SU-DHL-6 (cell line): ENCODE measurements around the gene TICRR.

Experiments
- H2AFZ ChIP-seq: fragments of 200-600 bp; sonication (generic); 2 replicates; pipeline ENCODE4 v1.6.1; 2014; ENCODE audit warnings: low read depth, mild to moderate bottlenecking, moderate library complexity, mixed read lengths, antibody characterized with exemption, low read length; ENCODE audit not compliant: severe bottlenecking
- H3F3A ChIP-seq: fragments of 200-600 bp; shearing (Covaris generic); 2 replicates; pipeline ENCODE4 v1.6.0; 2016; ENCODE audit warnings: antibody characterized with exemption, mild to moderate bottlenecking; ENCODE audit not compliant: insufficient read depth
- H3K27ac ChIP-seq: fragments of 200-600 bp; sonication (generic); 2 replicates; pipeline ENCODE4 v1.5.1; 2016; ENCODE audit warnings: low read depth, mild to moderate bottlenecking, low read length, moderate library complexity, mixed read lengths
- H3K27me3 ChIP-seq: fragments of 200-600 bp; sonication (generic), shearing (Covaris generic); 2 replicates; pipeline ENCODE4 v1.6.0; 2014; ENCODE audit warnings: mild to moderate bottlenecking, low read length
- H3K36me3 ChIP-seq: fragments of 200-600 bp; sonication (generic); 2 replicates; pipeline ENCODE4 v1.6.1; 2014; ENCODE audit warnings: mild to moderate bottlenecking, low read length, mixed read lengths
- H3K4me2 ChIP-seq: fragments of 300-600, 200-600 bp; shearing (Covaris generic), sonication (generic); 2 replicates; pipeline ENCODE4 v1.6.0; 2014; ENCODE audit warnings: low read length, low read depth, mild to moderate bottlenecking; ENCODE audit not compliant: poor library complexity, severe bottlenecking
- H3K4me3 ChIP-seq: fragments of 200-600 bp; sonication (generic); 2 replicates; pipeline ENCODE4 v1.5.1; 2014; ENCODE audit warnings: antibody characterized with exemption, low read length, mild to moderate bottlenecking, mixed read lengths; ENCODE audit not compliant: insufficient read depth, poor library complexity, severe bottlenecking
- H3K79me2 ChIP-seq: fragments of 200-600 bp; sonication (generic); 2 replicates; pipeline ENCODE4 v1.6.1; 2014; ENCODE audit warnings: mild to moderate bottlenecking, low read length, moderate library complexity; ENCODE audit not compliant: insufficient read depth
- H3K9ac ChIP-seq: fragments of 200-600 bp; sonication (generic); 2 replicates; pipeline ENCODE4 v1.7.0; 2014; ENCODE audit warnings: mild to moderate bottlenecking, low read length
- H3K9me2 ChIP-seq: fragments of 200-600 bp; sonication (generic); replicated peaks from 2 replicates; pipeline ENCODE4 v1.6.1; 2014; ENCODE audit warnings: low read length; ENCODE audit not compliant: insufficient read depth
- H3K9me3 ChIP-seq: fragments of 200-600 bp; sonication (generic); 2 replicates; pipeline ENCODE4 v1.6.1; 2014; ENCODE audit warnings: low read length, mixed read lengths; ENCODE audit not compliant: insufficient read depth
- H4K20me1 ChIP-seq: fragments of 200-600 bp; sonication (generic); 2 replicates; pipeline ENCODE4 v1.6.1; 2014; ENCODE audit warnings: low read depth, mild to moderate bottlenecking, antibody characterized with exemption, low read length, moderate library complexity, mixed read lengths
- CTCF ChIP-seq: fragments of 200-600 bp; sonication (generic); IDR thresholded peaks from one replicate; pipeline ENCODE4 v1.5.1; 2017; ENCODE audit warnings: antibody characterized with exemption, mild to moderate bottlenecking, low read length, moderate library complexity; ENCODE audit not compliant: insufficient read depth, poor library complexity, severe bottlenecking
- EZH2phosphoT487 ChIP-seq: fragments of 200-600 bp; sonication (generic), shearing (Covaris generic); conservative IDR thresholded peaks from 2 replicates; pipeline ENCODE4 v1.6.1; 2018; ENCODE audit warnings: mild to moderate bottlenecking, antibody characterized with exemption, low read length, moderate library complexity, mixed read lengths

The TICRR gene

DNA sequence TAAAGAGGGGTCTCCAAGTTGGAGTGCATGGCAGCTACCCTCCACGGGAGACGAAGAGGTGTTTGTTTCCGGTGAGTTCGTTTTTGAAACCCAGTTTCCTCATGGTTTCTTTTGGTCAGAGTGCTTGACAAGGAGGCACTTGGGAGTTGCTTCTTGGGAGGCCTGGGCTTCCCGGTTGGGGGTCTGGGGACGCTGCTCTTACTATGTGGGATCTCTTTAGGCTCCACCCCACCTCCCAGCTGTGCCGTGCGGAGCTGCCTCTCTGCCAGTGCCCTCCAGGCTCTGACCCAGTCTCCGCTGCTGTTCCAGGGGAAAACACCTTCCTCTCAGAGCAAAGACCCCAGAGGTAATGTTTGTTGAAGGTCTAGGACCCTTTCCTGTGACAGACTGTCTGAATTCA lies 50.4 kb downstream of the TICRR start:
- Histone ChIP-seq H3K4me2 (no peak overlapping the region), H3K79me2 (no peaks in the 10 kb centered on the region), H3K27me3 (no peaks in the 10 kb centered on the region), H3K27ac (no peak overlapping the region), H3K9me2 (no peaks in the 10 kb centered on the region), H3K9me3 (no peaks in the 10 kb centered on the region), H2AFZ (no peak overlapping the region), H3F3A (peaks cover 3% of the 10 kb centered on the region; the same call in 1 of the 2 replicates), H4K20me1 (no peaks in the 10 kb centered on the region), H3K9ac (no peak overlapping the region), H3K36me3 (peaks cover 8% of the 10 kb centered on the region; the same call in 1 of the 2 replicates), H3K4me3 (no peak overlapping the region)
- TF ChIP-seq CTCF (no peak), EZH2phosphoT487 (no peak)

- Histone ChIP-seq H3K9me2 (no peaks in the 10 kb centered on the region), H3K4me2 (no peak overlapping the region), H3K27ac (no peak overlapping the region), H3K27me3 (no peaks in the 10 kb centered on the region), H3K79me2 (no peaks in the 10 kb centered on the region), H3K4me3 (no peak overlapping the region), H3K9me3 (no peaks in the 10 kb centered on the region), H4K20me1 (no peaks in the 10 kb centered on the region), H3F3A (peaks cover 3% of the 10 kb centered on the region; the same call in 1 of the 2 replicates), H2AFZ (no peak overlapping the region), H3K36me3 (peaks cover 4% of the 10 kb centered on the region; the same call in 1 of the 2 replicates), H3K9ac (no peak overlapping the region)
- TF ChIP-seq CTCF (no peak), EZH2phosphoT487 (no peak)
Observed at GRCh38 chr15:89627256-89627970, 52.1 kb downstream of the TICRR start.

DNA sequence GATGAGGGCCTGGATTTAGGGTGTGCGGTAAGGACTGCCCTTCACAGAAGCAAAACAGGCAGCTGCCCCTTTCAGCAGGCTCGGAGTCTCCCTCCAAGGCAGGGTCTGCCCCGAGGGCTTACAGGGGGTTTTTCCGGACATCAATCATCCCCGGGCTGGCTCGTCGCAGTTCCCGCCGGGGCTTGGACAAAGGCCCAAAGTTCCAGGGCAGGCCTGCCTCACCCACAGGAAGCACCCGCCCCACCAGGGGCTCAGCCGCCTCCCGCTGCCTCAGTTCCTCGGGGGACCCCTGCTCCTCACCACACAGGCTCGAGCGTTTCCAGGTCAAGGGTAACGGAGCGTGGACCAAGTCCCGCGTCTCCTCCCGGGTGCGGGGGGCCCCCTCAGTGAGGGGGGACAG lies 53.0 kb downstream of the TICRR start:
- Histone ChIP-seq H3F3A (no peaks in the 10 kb centered on the region), H3K9me2 (no peaks in the 10 kb centered on the region), H3K27me3 (no peaks in the 10 kb centered on the region), H3K9me3 (no peaks in the 10 kb centered on the region), H3K79me2 (no peaks in the 10 kb centered on the region), H3K9ac (no peak overlapping the region), H2AFZ (no peak overlapping the region), H3K4me2 (no peak overlapping the region), H3K36me3 (peaks cover 3% of the 10 kb centered on the region; the same call in 1 of the 2 replicates), H3K4me3 (no peak overlapping the region), H4K20me1 (no peaks in the 10 kb centered on the region), H3K27ac (no peak overlapping the region)
- TF ChIP-seq EZH2phosphoT487 (no peak), CTCF (no peak)
